Activated CD8-positive, alpha-beta memory T cell treated with anti-CD3 and anti-CD28 coated beads for 4 hours (primary cell): ENCODE data around the gene MACIR.
A peak's percentile ranks its signal among the peaks of the same experiment; 100 is the strongest.
"Not testable (repeated sequence)": the region's sequence is repeated elsewhere in the genome, so short reads cannot be mapped to it uniquely, and the experiment has no call there.

Experiments used
- DNase-seq, 2 donors: peaks; one replicate each; pipeline ENCODE4 v3.0.0-alpha.2; 2020; ENCODE audit warnings: low read depth in 2 of 2

MACIR gene

GRCh38 chr5:103258368-103258956, at the start of gene MACIR:
TSS of gene MACIR (plus strand) at chr5:103258763. CDS start at chr5:103275920, 17,157 bp downstream.
- DNase-seq = peak; percentile 84 to 85

- no peak for DNase-seq
These were observed 49.5 kb upstream of the MACIR start for GRCh38 chr5:103209065-103209464.

GRCh38 chr5:103210952-103211351, 47.6 kb upstream of the MACIR start:
- DNase-seq = no peak

GRCh38 chr5:103211576-103212561, 46.7 kb upstream of the MACIR start:
- no peak for DNase-seq

GRCh38 chr5:103216137-103216536, 42.4 kb upstream of the MACIR start:
- no peak for DNase-seq

GRCh38 chr5:103216697-103217096, 41.9 kb upstream of the MACIR start:
- DNase-seq = no peak

- DNase-seq = no peak
These were observed 41.5 kb upstream of the MACIR start for GRCh38 chr5:103217101-103217500.

GRCh38 chr5:103218164-103218563, 40.4 kb upstream of the MACIR start:
- DNase-seq = no peak

- DNase-seq = not testable (repeated sequence)
These were observed 39.5 kb upstream of the MACIR start for GRCh38 chr5:103219074-103219473.

GRCh38 chr5:103223031-103223955, 35.3 kb upstream of the MACIR start:
- DNase-seq = no peak

GRCh38 chr5:103224118-103224893, 34.3 kb upstream of the MACIR start:
- DNase-seq = no peak

GRCh38 chr5:103224894-103225246, 33.7 kb upstream of the MACIR start:
- DNase-seq = no peak

GRCh38 chr5:103228061-103228460, 30.5 kb upstream of the MACIR start:
- no peak for DNase-seq

GRCh38 chr5:103228588-103228987, 30.0 kb upstream of the MACIR start:
- no peak for DNase-seq

- DNase-seq = no peak
These were observed 26.1 kb upstream of the MACIR start for GRCh38 chr5:103232393-103232999.

- DNase-seq = no peak
These were observed 24.2 kb upstream of the MACIR start for GRCh38 chr5:103234239-103234975.

- DNase-seq = no peak
These were observed 22.7 kb upstream of the MACIR start for GRCh38 chr5:103235891-103236290.

GRCh38 chr5:103237778-103238177, 20.8 kb upstream of the MACIR start:
- no peak for DNase-seq

- no peak for DNase-seq
These were observed 14.9 kb upstream of the MACIR start for GRCh38 chr5:103243665-103244064.

GRCh38 chr5:103244398-103244797, 14.2 kb upstream of the MACIR start:
- no peak for DNase-seq
